HCT116 (cell line): ENCODE measurements around the gene ADARB1. TPM values are rescaled to one million over a fixed set of nuclear protein-coding genes. Genes with fewer than 3 reads are reported as not detected.

ENCODE experiments used
- ATAC-seq: fragments of 200-7000 bp; cut with Tn5 transposase; 2 replicates; pipeline ENCODE4 v1.9.1; 2020; ENCODE audit warnings: mild to moderate bottlenecking, moderate library complexity
- BruUV-seq: library from RNA; stranded (reverse); fragments of 400-500 nt; replicated peaks from 2 replicates; lab custom pipeline; 2021; lab: Mats Ljungman, UMichigan
- CTCF ChIA-PET: fragments of 300-600 bp; sonication (Branson Sonifier 250); formaldehyde crosslinking; loops from one replicate; lab custom pipeline; 2021; ENCODE audit warnings: antibody characterized with exemption; lab: Charles Lee
- POLR2A ChIA-PET: fragments of 300-600, 350-600 bp; sonication (Branson Sonifier 250); formaldehyde crosslinking; loops from one replicate; lab custom pipeline; 2021; ENCODE audit warnings: antibody characterized with exemption; lab: Charles Lee
- RAD21 ChIA-PET, 2 experiments: fragments of 300-600 bp; sonication (Branson Sonifier 250); formaldehyde crosslinking; loops; one replicate each; lab custom pipeline; 2023; ENCODE audit warnings: low total read pairs in 2 of 2; ENCODE audit not compliant: uncharacterized antibody in 2 of 2, unreplicated experiment in 2 of 2, low non-redundant PET in 1 of 2; lab: Charles Lee
- DNase-seq: peaks from one replicate; pipeline ENCODE4 v3.0.0-alpha.2; 2010; ENCODE audit warnings: low read depth, low spot score
- H2AFZ ChIP-seq: fragments of 200-600 bp; shearing (Covaris generic), sonication (generic); 2 replicates; pipeline ENCODE4 v1.6.1; 2017; ENCODE audit warnings: low read depth, mixed run types, mixed read lengths, antibody characterized with exemption, low read length; ENCODE audit not compliant: poor library complexity, severe bottlenecking
- H3K27ac ChIP-seq: 2 replicates; pipeline ENCODE4 v1.5.1; 2012; ENCODE audit warnings: low read depth, low read length
- H3K27me3 ChIP-seq: fragments of 200-600 bp; sonication (generic); 2 replicates; pipeline ENCODE4 v1.6.1; 2016; ENCODE audit warnings: mixed run types, low read length, mixed read lengths; ENCODE audit not compliant: insufficient read depth
- H3K36me3 ChIP-seq, 2 experiments: fragments of 200-500 bp in 1 of 2; fragments of 200-600 bp in 1 of 2; sonication (Bioruptor generic) in 1 of 2; sonication (generic) in 1 of 2; 2 replicates each; pipeline versions ENCODE4 v1.5.1 to v1.6.1; 2014 to 2016; ENCODE audit warnings: low read length in 2 of 2, inconsistent platforms in 1 of 2, mixed read lengths in 1 of 2, mixed run types in 1 of 2; ENCODE audit not compliant: insufficient read depth in 2 of 2, control insufficient read depth in 1 of 2
- H3K4me1 ChIP-seq, 2 experiments: fragments of 200-600 bp in 1 of 2; sonication (generic) in 1 of 2; 2 replicates each; pipeline versions ENCODE4 v1.5.1 to v1.6.1; 2012 to 2017; ENCODE audit warnings: low read length in 2 of 2, inconsistent platforms in 1 of 2, mild to moderate bottlenecking in 1 of 2, mixed read lengths in 1 of 2, mixed run types in 1 of 2, moderate library complexity in 1 of 2; ENCODE audit not compliant: insufficient read depth in 2 of 2, control insufficient read depth in 1 of 2
- H3K4me2 ChIP-seq: fragments of 200-600 bp; sonication (generic); 2 replicates; pipeline ENCODE4 v1.6.1; 2017; ENCODE audit warnings: mixed run types, low read length, mixed read lengths
- H3K4me3 ChIP-seq, 2 experiments: fragments of 200-600 bp in 1 of 2; sonication (generic) in 1 of 2; replicated peaks in 1 of 2; 2 replicates each; pipeline ENCODE4 v1.5.1; 2011 to 2016; ENCODE audit warnings: low read length in 2 of 2, control low read depth in 1 of 2, low read depth in 1 of 2, mild to moderate bottlenecking in 1 of 2, mixed read lengths in 1 of 2, mixed run types in 1 of 2
- H3K79me2 ChIP-seq: fragments of 200-600 bp; sonication (generic); 2 replicates; pipeline ENCODE4 v1.6.1; 2017; ENCODE audit warnings: mild to moderate bottlenecking, mixed run types, low read length, moderate library complexity, mixed read lengths; ENCODE audit not compliant: insufficient read depth
- H3K9ac ChIP-seq: fragments of 200-600 bp; sonication (generic); 2 replicates; pipeline ENCODE4 v1.6.1; 2016; ENCODE audit warnings: low read length, mixed read lengths
- H3K9me2 ChIP-seq: fragments of 200-600 bp; sonication (generic), shearing (Covaris generic); 2 replicates; pipeline ENCODE4 v1.6.1; 2017; ENCODE audit warnings: mixed run types, mild to moderate bottlenecking, moderate library complexity; ENCODE audit not compliant: insufficient read depth
- H3K9me3 ChIP-seq, 2 experiments: fragments of 200-500 bp in 1 of 2; fragments of 200-600 bp in 1 of 2; sonication (Bioruptor generic) in 1 of 2; sonication (generic) in 1 of 2; 2 replicates each; pipeline ENCODE4 v1.6.1; 2014 to 2017; ENCODE audit warnings: low read length in 2 of 2, mixed read lengths in 2 of 2, inconsistent platforms in 1 of 2, low read depth in 1 of 2, mild to moderate bottlenecking in 1 of 2, mixed run types in 1 of 2, moderate library complexity in 1 of 2; ENCODE audit not compliant: control insufficient read depth in 1 of 2, insufficient read depth in 1 of 2
- H4K20me1 ChIP-seq: fragments of 200-600 bp; sonication (generic), shearing (Covaris generic); 2 replicates; pipeline ENCODE4 v1.6.1; 2017; ENCODE audit warnings: mixed run types, mild to moderate bottlenecking, moderate library complexity; ENCODE audit not compliant: insufficient read depth
- CEBPB ChIP-seq: IDR thresholded peaks from 2 replicates; pipeline ENCODE4 v1.6.1; 2012; ENCODE audit warnings: low read depth
- EGR1 ChIP-seq: IDR thresholded peaks from 2 replicates; pipeline ENCODE4 v1.6.1; 2012; ENCODE audit warnings: low read depth
- JUND ChIP-seq: IDR thresholded peaks from 2 replicates; pipeline ENCODE4 v1.6.1; 2012
- POLR2AphosphoS5 ChIP-seq: IDR thresholded peaks from 2 replicates; pipeline ENCODE4 v1.6.1; 2011; ENCODE audit warnings: mild to moderate bottlenecking, low read depth, low read length, moderate library complexity
- REST ChIP-seq: IDR thresholded peaks from 2 replicates; pipeline ENCODE4 v1.6.1; 2012; ENCODE audit warnings: low read depth
- SIN3A ChIP-seq: IDR thresholded peaks from 2 replicates; pipeline ENCODE4 v1.6.1; 2012; ENCODE audit warnings: low read depth
- ZBTB33 ChIP-seq: IDR thresholded peaks from 2 replicates; pipeline ENCODE4 v1.6.1; 2011; ENCODE audit warnings: mild to moderate bottlenecking, low read length, moderate library complexity; ENCODE audit not compliant: insufficient replicate concordance; ENCODE audit errors: extremely low read depth
- ZNF274 ChIP-seq: fragments of 200-500 bp; sonication (Bioruptor generic); IDR thresholded peaks from 2 replicates; pipeline ENCODE4 v1.6.1; 2014; ENCODE audit warnings: mild to moderate bottlenecking, low read depth, low read length, inconsistent platforms
- intact Hi-C: fragments of 100-400 bp; cut with micrococcal nuclease; formaldehyde crosslinking; loops from 2 replicates; pipeline ENCODE4 v1.10.0; 2022
- total RNA-seq: library from RNA; stranded (reverse); gene quantifications from one replicate; pipeline ENCODE4 v1.2.1, GENCODE V29; 2021; ENCODE audit not compliant: unreplicated experiment

The ADARB1 gene
- total RNA-seq, 1 experiment from 2014 or later: 13.5 TPM

- ChIA-PET RAD21 (no interaction called here), CTCF (interaction anchor here (2.9 kb wide), 1 partner anchor 29 kb away, joined by 10 read pairs; no protein-coding TSS in a partner anchor), POLR2A (no interaction called here)
- Histone ChIP-seq H2AFZ (no peak overlapping the region), H4K20me1 (no peaks in the 10 kb centered on the region), H3K27me3 (no peaks in the 10 kb centered on the region), H3K36me3 (no peaks in the 10 kb centered on the region), H3K4me3 (no peak overlapping the region), H3K27ac (no peak overlapping the region)
- ATAC-seq: no peak
- intact Hi-C loops: no loop called here
- TF ChIP-seq SIN3A (no peak), JUND (no peak), REST (no peak), EGR1 (no peak), ZBTB33 (no peak), POLR2AphosphoS5 (no peak), ZNF274 (no peak), CEBPB (no peak)
- TF ChIP-seq, all 23 proteins: peak for 0
- Histone ChIP-seq H3K9me3 (no peaks in the 10 kb centered on the region), H3K79me2 (no peaks in the 10 kb centered on the region), H3K9ac (no peak overlapping the region), H3K4me2 (no peak overlapping the region), H3K4me1 (no peaks in the 10 kb centered on the region; a peak in 2 of 4 replicates), H3K9me2 (no peaks in the 10 kb centered on the region)
- BruUV-seq: no TSS peak
- no peak for DNase-seq
These were observed 92.6 kb downstream of the ADARB1 start for GRCh38 chr21:45166931-45167330.
